Amygdala (tissue), 56 donors: ENCODE results near the gene DCBLD1.
"Not testable (repeated sequence)": the region's sequence is repeated elsewhere in the genome, so short reads cannot be mapped to it uniquely, and the experiment has no call there.

Experiments used
- DNase-seq, 56 donors: peaks; one replicate each; lab custom pipeline; 2025; lab: John Stamatoyannopoulos, UW

DCBLD1 gene

GRCh38 chr6:117482240-117483003, at the start of gene DCBLD1:
Gene DCBLD1 (plus strand): TSS chr6:117482674. CDS start chr6:117482782, 108 bp downstream.
- peak in 45 of 56 donors; percentile 10 to 81 (median 54) for DNase-seq

GRCh38 chr6:117440706-117441525, 41.6 kb upstream of the DCBLD1 start:
- DNase-seq, result no peak

- DNase-seq, result no peak
Observed at GRCh38 chr6:117441824-117442264, 40.6 kb upstream of the DCBLD1 start.

- not testable (repeated sequence) for DNase-seq
Observed at GRCh38 chr6:117442313-117442712, 40.2 kb upstream of the DCBLD1 start.

GRCh38 chr6:117444600-117444999, 37.9 kb upstream of the DCBLD1 start:
- DNase-seq, result no peak

- DNase-seq, result no peak
Observed at GRCh38 chr6:117446861-117447260, 35.6 kb upstream of the DCBLD1 start.

GRCh38 chr6:117448011-117448410, 34.5 kb upstream of the DCBLD1 start:
- DNase-seq, result no peak

GRCh38 chr6:117448732-117449485, 33.6 kb upstream of the DCBLD1 start:
- DNase-seq, result no peak

GRCh38 chr6:117449549-117450439, 32.7 kb upstream of the DCBLD1 start:
- peak in 22 of 56 donors; percentile 0 to 65 (median 7) for DNase-seq

GRCh38 chr6:117451671-117452070, 30.8 kb upstream of the DCBLD1 start:
- DNase-seq, result no peak

- DNase-seq, result no peak
Observed at GRCh38 chr6:117456250-117456649, 26.2 kb upstream of the DCBLD1 start.

GRCh38 chr6:117456998-117457397, 25.5 kb upstream of the DCBLD1 start:
- no peak for DNase-seq

- DNase-seq, result no peak
Observed at GRCh38 chr6:117459204-117459944, 23.1 kb upstream of the DCBLD1 start.

- DNase-seq, result no peak
Observed at GRCh38 chr6:117463762-117464665, 18.5 kb upstream of the DCBLD1 start.

- no peak for DNase-seq
Observed at GRCh38 chr6:117464700-117465099, 17.8 kb upstream of the DCBLD1 start.

- DNase-seq, result no peak
Observed at GRCh38 chr6:117465691-117466090, 16.8 kb upstream of the DCBLD1 start.

- DNase-seq, result no peak
Observed at GRCh38 chr6:117467876-117468275, 14.6 kb upstream of the DCBLD1 start.

GRCh38 chr6:117468527-117468926, 13.9 kb upstream of the DCBLD1 start:
- not testable (repeated sequence) for DNase-seq
